Thyroid gland (tissue), 4 donors: ENCODE measurements around the gene KISS1R.

Experiments
- POLR2A ChIP-seq, 2 donors: fragments of 450-650 bp; IDR thresholded peaks; one replicate each; pipeline ENCODE4 v1.6.1; 2017; ENCODE audit warnings: antibody characterized with exemption in 2 of 2, mild to moderate bottlenecking in 2 of 2, moderate library complexity in 1 of 2
- TF ChIP-seq, protein P1 (sequence below), 6 experiments: fragments of 200-600 bp in 3 of 6; fragments of 450-650 bp in 3 of 6; sonication (generic) in 3 of 6; IDR thresholded peaks; one replicate each; pipeline ENCODE4 v1.5.1; 2016 to 2019; ENCODE audit warnings: antibody characterized with exemption in 6 of 6, mild to moderate bottlenecking in 2 of 6, inconsistent platforms in 1 of 6, moderate library complexity in 1 of 6

DNA sequence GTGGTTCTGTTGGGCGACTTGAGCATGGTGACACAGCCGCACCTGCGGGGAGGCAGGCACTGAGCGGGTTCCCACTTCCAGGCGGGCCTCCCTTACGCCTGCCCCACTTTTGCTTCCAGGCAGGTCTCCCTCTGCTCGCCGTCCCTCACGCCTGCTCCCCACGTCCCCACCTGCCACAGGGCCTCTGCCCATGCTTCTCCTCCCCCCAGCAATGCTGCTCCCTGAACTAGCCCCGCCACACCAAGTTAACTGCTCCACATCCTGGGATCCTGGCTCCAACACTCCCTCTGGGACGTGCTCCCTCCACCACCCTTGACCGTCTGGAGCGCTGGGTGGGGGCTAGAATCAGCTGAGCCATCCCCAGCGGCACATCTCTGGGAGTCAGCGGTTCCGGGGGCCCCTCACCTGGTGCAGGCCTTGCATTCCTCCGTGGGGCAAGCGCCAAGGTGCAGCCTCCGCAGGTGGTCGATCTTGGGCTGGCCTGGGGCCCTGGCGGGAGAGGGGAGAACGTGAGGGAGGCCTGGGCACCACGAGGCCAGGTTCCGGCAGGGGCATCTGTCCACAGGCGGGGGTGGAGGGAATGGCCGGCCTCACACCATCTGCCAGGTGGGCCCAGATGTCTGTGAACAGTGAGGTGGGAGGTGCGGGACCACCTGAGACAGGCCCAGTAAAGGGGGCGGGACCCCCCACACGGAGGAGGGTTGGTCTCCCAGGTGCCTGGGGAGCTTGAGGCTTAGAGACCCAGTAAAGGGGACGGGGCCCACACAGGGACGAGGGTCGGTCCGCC is 48.5 kb upstream of the KISS1R start:
- TF ChIP-seq POLR2A (IDR thresholded peaks at IDR 0.05) = no peak
- TF ChIP-seq, protein P1, sequence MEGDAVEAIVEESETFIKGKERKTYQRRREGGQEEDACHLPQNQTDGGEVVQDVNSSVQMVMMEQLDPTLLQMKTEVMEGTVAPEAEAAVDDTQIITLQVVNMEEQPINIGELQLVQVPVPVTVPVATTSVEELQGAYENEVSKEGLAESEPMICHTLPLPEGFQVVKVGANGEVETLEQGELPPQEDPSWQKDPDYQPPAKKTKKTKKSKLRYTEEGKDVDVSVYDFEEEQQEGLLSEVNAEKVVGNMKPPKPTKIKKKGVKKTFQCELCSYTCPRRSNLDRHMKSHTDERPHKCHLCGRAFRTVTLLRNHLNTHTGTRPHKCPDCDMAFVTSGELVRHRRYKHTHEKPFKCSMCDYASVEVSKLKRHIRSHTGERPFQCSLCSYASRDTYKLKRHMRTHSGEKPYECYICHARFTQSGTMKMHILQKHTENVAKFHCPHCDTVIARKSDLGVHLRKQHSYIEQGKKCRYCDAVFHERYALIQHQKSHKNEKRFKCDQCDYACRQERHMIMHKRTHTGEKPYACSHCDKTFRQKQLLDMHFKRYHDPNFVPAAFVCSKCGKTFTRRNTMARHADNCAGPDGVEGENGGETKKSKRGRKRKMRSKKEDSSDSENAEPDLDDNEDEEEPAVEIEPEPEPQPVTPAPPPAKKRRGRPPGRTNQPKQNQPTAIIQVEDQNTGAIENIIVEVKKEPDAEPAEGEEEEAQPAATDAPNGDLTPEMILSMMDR (IDR thresholded peaks at IDR 0.05) = no peak
